ENCODE data around the gene ACSF2.

Gene ACSF2

DNA sequence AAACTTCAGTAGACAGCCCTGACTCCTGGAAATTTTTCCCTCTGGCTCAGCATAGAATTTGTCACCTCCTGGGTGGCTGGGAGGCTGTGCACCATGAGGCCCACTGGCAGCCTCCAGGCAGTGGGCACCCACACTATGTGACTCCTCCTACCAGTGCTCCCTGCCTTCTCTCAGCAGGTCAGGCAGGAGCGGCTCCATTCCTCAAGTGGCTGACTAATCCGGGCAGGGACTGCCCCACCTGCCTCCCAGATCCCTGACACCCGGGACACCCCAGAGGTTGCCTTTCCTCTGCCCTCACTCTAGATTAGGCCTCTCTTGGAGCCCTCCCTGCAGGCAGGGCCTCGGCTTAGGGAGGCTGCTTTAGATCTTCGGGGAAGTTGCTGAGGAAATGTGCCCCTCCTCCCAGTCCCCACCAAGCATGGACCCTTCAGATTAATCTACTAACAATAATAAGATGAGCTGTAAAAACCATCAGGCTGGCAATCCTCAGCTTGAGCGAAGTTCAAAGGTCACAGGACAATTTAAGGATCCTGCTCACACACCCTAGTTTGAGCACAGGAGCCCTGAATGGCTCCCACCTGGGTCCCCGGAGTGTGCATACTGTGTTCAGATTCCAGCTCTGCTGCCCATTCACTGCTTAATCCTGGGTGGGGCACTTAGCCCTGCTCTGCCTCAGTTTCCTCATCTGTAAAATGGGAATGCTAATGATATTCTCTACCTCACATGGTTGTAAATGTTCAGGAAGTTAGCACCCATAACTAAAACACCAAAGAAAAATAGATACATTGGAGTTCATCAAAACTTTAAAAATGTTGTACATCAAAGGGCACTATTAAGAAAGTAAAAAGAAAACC is 72.2 kb downstream of the ACSF2 start (continued):
- TF ChIP-seq TOX (CRISPR knock-in tag; IDR thresholded peaks at IDR 0.05; ENCODE audit: borderline replicate concordance) (no peak), ZNF70 (CRISPR knock-in tag; IDR thresholded peaks at IDR 0.05) (no peak), ZFP3 (CRISPR knock-in tag; IDR thresholded peaks at IDR 0.05) (no peak), GLIS3 (CRISPR knock-in tag; IDR thresholded peaks at IDR 0.05) (no peak), ZNF8 (CRISPR knock-in tag; IDR thresholded peaks at IDR 0.05) (no peak), RARB (CRISPR knock-in tag; IDR thresholded peaks at IDR 0.05) (no peak), TCF4 (CRISPR knock-in tag; IDR thresholded peaks at IDR 0.05; ENCODE audit: borderline replicate concordance) (no peak)

DNA sequence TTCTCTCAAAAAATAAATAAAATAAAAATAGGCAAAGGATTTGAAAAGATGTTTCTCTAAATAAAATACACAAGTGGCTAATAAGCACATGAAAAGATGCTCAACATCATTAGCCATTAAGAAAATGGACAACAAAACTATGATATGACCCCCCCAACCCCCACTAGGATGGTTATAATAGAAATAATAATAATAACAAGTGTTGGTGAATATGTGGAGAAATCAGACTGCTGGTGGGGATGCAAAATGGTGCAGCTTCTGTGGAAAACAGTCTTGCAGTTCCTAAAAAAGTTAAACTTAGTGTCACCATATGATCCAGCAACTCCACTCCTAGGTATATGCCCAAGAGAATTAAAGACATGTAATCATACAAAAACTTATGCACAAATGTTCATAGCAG is 73.3 kb downstream of the ACSF2 start:
- no peak for ATAC-seq
- TF ChIP-seq SNAI2 (CRISPR knock-in tag; IDR thresholded peaks at IDR 0.05): no peak
- TF ChIP-seq ZFP3 (CRISPR knock-in tag; IDR thresholded peaks at IDR 0.05): no peak
- TF ChIP-seq TCF4 (CRISPR knock-in tag; IDR thresholded peaks at IDR 0.05; ENCODE audit: borderline replicate concordance): no peak
- TF ChIP-seq, protein P1, sequence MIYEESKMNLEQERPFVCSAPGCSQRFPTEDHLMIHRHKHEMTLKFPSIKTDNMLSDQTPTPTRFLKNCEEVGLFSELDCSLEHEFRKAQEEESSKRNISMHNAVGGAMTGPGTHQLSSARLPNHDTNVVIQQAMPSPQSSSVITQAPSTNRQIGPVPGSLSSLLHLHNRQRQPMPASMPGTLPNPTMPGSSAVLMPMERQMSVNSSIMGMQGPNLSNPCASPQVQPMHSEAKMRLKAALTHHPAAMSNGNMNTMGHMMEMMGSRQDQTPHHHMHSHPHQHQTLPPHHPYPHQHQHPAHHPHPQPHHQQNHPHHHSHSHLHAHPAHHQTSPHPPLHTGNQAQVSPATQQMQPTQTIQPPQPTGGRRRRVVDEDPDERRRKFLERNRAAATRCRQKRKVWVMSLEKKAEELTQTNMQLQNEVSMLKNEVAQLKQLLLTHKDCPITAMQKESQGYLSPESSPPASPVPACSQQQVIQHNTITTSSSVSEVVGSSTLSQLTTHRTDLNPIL (CRISPR knock-in tag; IDR thresholded peaks at IDR 0.05; ENCODE audit: low read depth): no peak
- TF ChIP-seq ZNF70 (CRISPR knock-in tag; IDR thresholded peaks at IDR 0.05): no peak
- TF ChIP-seq, protein P2, sequence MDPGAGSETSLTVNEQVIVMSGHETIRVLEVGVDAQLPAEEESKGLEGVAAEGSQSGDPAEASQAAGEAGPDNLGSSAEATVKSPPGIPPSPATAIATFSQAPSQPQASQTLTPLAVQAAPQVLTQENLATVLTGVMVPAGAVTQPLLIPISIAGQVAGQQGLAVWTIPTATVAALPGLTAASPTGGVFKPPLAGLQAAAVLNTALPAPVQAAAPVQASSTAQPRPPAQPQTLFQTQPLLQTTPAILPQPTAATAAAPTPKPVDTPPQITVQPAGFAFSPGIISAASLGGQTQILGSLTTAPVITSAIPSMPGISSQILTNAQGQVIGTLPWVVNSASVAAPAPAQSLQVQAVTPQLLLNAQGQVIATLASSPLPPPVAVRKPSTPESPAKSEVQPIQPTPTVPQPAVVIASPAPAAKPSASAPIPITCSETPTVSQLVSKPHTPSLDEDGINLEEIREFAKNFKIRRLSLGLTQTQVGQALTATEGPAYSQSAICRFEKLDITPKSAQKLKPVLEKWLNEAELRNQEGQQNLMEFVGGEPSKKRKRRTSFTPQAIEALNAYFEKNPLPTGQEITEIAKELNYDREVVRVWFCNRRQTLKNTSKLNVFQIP (CRISPR knock-in tag; IDR thresholded peaks at IDR 0.05; ENCODE audit: borderline replicate concordance, low read depth): no peak
- TF ChIP-seq ZNF8 (CRISPR knock-in tag; IDR thresholded peaks at IDR 0.05): no peak
- no peak for TF ChIP-seq GLIS3 (CRISPR knock-in tag; IDR thresholded peaks at IDR 0.05)

DNA sequence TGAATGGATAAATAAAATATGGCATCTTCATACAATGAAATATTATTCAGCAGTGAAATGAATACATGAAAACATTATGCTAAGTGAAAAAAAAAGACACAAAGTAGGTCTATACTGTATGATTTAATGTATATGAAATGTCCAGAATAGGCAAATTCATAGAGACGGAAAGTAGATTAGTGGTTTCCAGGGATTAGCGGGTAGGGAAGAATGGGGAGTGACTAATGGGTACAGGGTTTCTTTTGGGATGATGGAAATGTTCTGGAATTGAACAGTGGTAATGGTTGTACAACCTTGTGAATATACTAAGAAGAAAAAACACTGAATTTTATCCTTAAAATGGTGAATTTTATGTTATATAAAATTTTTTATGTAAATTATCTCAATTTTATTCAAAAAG is 73.7 kb downstream of the ACSF2 start:
- ATAC-seq: no peak
- TF ChIP-seq, protein P1 (CRISPR knock-in tag; IDR thresholded peaks at IDR 0.05; ENCODE audit: low read depth): no peak
- no peak for TF ChIP-seq GLIS3 (CRISPR knock-in tag; IDR thresholded peaks at IDR 0.05)
- no peak for TF ChIP-seq ARNTL (CRISPR knock-in tag; IDR thresholded peaks at IDR 0.05; ENCODE audit: borderline replicate concordance, low read depth)
- no peak for TF ChIP-seq OSR1 (CRISPR knock-in tag; IDR thresholded peaks at IDR 0.05)

DNA sequence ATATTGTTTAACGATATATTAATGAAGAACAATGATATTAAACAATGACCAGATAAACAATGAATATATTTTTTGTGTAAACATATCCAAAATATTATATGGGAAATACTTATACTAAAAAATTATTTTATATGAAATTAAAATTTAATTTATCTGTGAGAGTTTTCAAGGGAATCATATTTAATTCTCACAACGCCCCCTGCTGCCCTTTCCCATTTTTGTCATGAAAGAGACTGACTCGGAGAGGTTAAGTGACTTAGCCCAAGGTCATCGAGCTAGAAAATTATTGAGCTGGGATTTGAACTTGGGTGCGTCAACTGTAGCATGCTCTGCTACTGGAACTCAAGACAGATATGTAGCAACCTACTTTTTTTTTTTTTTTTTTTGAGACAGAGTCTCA is 75.0 kb downstream of the ACSF2 start:
- TF ChIP-seq OSR1 (CRISPR knock-in tag; IDR thresholded peaks at IDR 0.05) (no peak), TCF4 (CRISPR knock-in tag; IDR thresholded peaks at IDR 0.05; ENCODE audit: borderline replicate concordance) (no peak), CSDC2 (CRISPR knock-in tag; IDR thresholded peaks at IDR 0.05) (no peak), ISL1 (CRISPR knock-in tag; IDR thresholded peaks at IDR 0.05) (no peak), ZNF70 (CRISPR knock-in tag; IDR thresholded peaks at IDR 0.05) (no peak), BACH2 (CRISPR knock-in tag; IDR thresholded peaks at IDR 0.05; ENCODE audit: borderline replicate concordance) (no peak), ZC3H10 (CRISPR knock-in tag; IDR thresholded peaks at IDR 0.05) (no peak), SNAI2 (CRISPR knock-in tag; IDR thresholded peaks at IDR 0.05) (no peak), ZFP3 (CRISPR knock-in tag; IDR thresholded peaks at IDR 0.05) (no peak)
- TF ChIP-seq, protein P3, sequence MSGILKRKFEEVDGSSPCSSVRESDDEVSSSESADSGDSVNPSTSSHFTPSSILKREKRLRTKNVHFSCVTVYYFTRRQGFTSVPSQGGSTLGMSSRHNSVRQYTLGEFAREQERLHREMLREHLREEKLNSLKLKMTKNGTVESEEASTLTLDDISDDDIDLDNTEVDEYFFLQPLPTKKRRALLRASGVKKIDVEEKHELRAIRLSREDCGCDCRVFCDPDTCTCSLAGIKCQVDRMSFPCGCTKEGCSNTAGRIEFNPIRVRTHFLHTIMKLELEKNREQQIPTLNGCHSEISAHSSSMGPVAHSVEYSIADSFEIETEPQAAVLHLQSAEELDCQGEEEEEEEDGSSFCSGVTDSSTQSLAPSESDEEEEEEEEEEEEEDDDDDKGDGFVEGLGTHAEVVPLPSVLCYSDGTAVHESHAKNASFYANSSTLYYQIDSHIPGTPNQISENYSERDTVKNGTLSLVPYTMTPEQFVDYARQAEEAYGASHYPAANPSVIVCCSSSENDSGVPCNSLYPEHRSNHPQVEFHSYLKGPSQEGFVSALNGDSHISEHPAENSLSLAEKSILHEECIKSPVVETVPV (CRISPR knock-in tag; IDR thresholded peaks at IDR 0.05): no peak
- TF ChIP-seq, protein P2 (CRISPR knock-in tag; IDR thresholded peaks at IDR 0.05; ENCODE audit: borderline replicate concordance, low read depth): no peak
- TF ChIP-seq, protein P1 (CRISPR knock-in tag; IDR thresholded peaks at IDR 0.05; ENCODE audit: low read depth): no peak
- ATAC-seq: peak; percentile 24; the same call in 2 of the 3 replicates

Data from SK-N-SH treated with all-trans-retinoic acid at 6 μM for 48 hours (cell line).